Measurements from ENCODE around the gene KANSL1L. TPM values are rescaled to one million over a fixed set of nuclear protein-coding genes. Genes with fewer than 3 reads are reported as not detected.

The KANSL1L gene
- total RNA-seq, 2 experiments from 2014 or later = 6.7 to 7.0 TPM

GRCh38 chr2:210207929-210208328 is 36.7 kb upstream of the KANSL1L start:
- H3K27me3 Mint-ChIP-seq = peaks cover 27% of the 10 kb centered on the region
- no peak overlapping the region for H3K4me3 Mint-ChIP-seq
- Histone ChIP-seq H3K36me3 (ENCODE audit: insufficient read depth, low read length) (no peaks in the 10 kb centered on the region), H3K4me3 (ENCODE audit: low read length) (no peak overlapping the region), H3K4me1 (ENCODE audit: insufficient read depth, low read length) (no peaks in the 10 kb centered on the region), H3K27me3 (ENCODE audit: control insufficient read depth in 1 of 2, insufficient read depth in 2 of 2, low read length in 2 of 2) (no peaks in the 10 kb centered on the region), H3K9me3 (ENCODE audit: control insufficient read depth in 1 of 2, insufficient read depth in 1 of 2, low read length in 2 of 2) (no peaks in the 10 kb centered on the region), H3K27ac (ENCODE audit: low read depth in 1 of 2, low read length in 2 of 2) (no peak overlapping the region)
- no peaks in the 10 kb centered on the region for H3K9me3 Mint-ChIP-seq
- ATAC-seq (ENCODE audit: poor library complexity) (no peak), DNase-seq (no peak)
- no peaks in the 10 kb centered on the region for H3K4me1 Mint-ChIP-seq (ENCODE audit: low read depth)
- intact Hi-C loops (cut with DNase I, micrococcal nuclease) = no loop called here
- TF ChIP-seq CTCF (IDR thresholded peaks at IDR 0.05) = no peak
- no peaks in the 10 kb centered on the region for H3K36me3 Mint-ChIP-seq (ENCODE audit: low read depth)
- ChIA-PET CTCF (interaction anchor here (1.3 kb wide), 1 partner anchor 9 kb away, joined by 3 read pairs; no protein-coding TSS in a partner anchor), POLR2A (no interaction called here)
- H3K27ac Mint-ChIP-seq = no peak overlapping the region

DNA sequence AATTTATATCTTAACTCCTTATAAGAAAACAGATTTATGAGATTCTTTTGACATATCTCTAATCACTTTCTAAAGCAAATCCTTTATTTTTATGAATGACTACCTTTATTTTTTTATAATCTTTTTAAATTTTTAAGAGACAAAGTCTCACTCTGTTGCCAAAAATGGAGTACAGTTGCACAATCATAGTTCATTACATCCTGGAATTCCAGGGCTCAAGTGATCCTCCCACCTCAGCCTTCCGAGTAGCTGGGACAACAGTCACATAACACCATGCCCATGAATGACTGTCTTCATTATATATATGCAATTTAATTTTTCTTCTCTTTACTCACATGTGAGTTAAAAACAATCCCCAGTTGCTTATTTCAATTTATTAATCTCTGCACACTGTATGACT is 32.3 kb upstream of the KANSL1L start:
- Histone ChIP-seq H3K36me3 (ENCODE audit: insufficient read depth, low read length) (no peaks in the 10 kb centered on the region), H3K4me3 (ENCODE audit: low read length) (no peak overlapping the region), H3K27ac (ENCODE audit: low read depth in 1 of 2, low read length in 2 of 2) (no peak overlapping the region), H3K9me3 (ENCODE audit: control insufficient read depth in 1 of 2, insufficient read depth in 1 of 2, low read length in 2 of 2) (no peaks in the 10 kb centered on the region), H3K27me3 (ENCODE audit: control insufficient read depth in 1 of 2, insufficient read depth in 2 of 2, low read length in 2 of 2) (peaks cover 0 to 7% of the 10 kb centered on the region in 2 experiments), H3K4me1 (ENCODE audit: insufficient read depth, low read length) (no peaks in the 10 kb centered on the region)
- TF ChIP-seq CTCF (IDR thresholded peaks at IDR 0.05) = no peak
- Mint-ChIP-seq H3K36me3 (ENCODE audit: low read depth) (no peaks in the 10 kb centered on the region), H3K9me3 (no peaks in the 10 kb centered on the region), H3K27ac (no peak overlapping the region), H3K4me1 (ENCODE audit: low read depth) (no peaks in the 10 kb centered on the region), H3K4me3 (no peak overlapping the region), H3K27me3 (peaks cover 30% of the 10 kb centered on the region)
- ATAC-seq (ENCODE audit: poor library complexity) (no peak), DNase-seq (no peak)
- intact Hi-C loops (cut with DNase I, micrococcal nuclease) = no loop called here
- CTCF ChIA-PET = no interaction called here
- POLR2A ChIA-PET = no interaction called here

GRCh38 chr2:210203147-210203546 is 31.9 kb upstream of the KANSL1L start:
- Mint-ChIP-seq H3K4me3 (no peak overlapping the region), H3K27me3 (peaks cover 30% of the 10 kb centered on the region), H3K4me1 (ENCODE audit: low read depth) (no peaks in the 10 kb centered on the region), H3K36me3 (ENCODE audit: low read depth) (no peaks in the 10 kb centered on the region), H3K27ac (no peak overlapping the region), H3K9me3 (no peaks in the 10 kb centered on the region)
- no peaks in the 10 kb centered on the region for H3K36me3 ChIP-seq (ENCODE audit: insufficient read depth, low read length)
- no peaks in the 10 kb centered on the region for H3K9me3 ChIP-seq (ENCODE audit: control insufficient read depth in 1 of 2, insufficient read depth in 1 of 2, low read length in 2 of 2)
- ChIA-PET POLR2A (no interaction called here), CTCF (no interaction called here)
- ATAC-seq (ENCODE audit: poor library complexity) (no peak), DNase-seq (no peak)
- no peak for TF ChIP-seq CTCF (IDR thresholded peaks at IDR 0.05)
- peaks cover 0 to 7% of the 10 kb centered on the region in 2 experiments for H3K27me3 ChIP-seq (ENCODE audit: control insufficient read depth in 1 of 2, insufficient read depth in 2 of 2, low read length in 2 of 2)
- no peak overlapping the region for H3K4me3 ChIP-seq (ENCODE audit: low read length)
- intact Hi-C loops (cut with DNase I, micrococcal nuclease) = no loop called here
- no peak overlapping the region for H3K27ac ChIP-seq (ENCODE audit: low read depth in 1 of 2, low read length in 2 of 2)
- H3K4me1 ChIP-seq (ENCODE audit: insufficient read depth, low read length) = no peaks in the 10 kb centered on the region

Measured in CD4-positive, alpha-beta T cell (primary cell).